ENCODE data around the gene DCN. TPM values are rescaled to one million over a fixed set of nuclear protein-coding genes. Genes with fewer than 3 reads are reported as not detected.

Gene DCN, protein sequence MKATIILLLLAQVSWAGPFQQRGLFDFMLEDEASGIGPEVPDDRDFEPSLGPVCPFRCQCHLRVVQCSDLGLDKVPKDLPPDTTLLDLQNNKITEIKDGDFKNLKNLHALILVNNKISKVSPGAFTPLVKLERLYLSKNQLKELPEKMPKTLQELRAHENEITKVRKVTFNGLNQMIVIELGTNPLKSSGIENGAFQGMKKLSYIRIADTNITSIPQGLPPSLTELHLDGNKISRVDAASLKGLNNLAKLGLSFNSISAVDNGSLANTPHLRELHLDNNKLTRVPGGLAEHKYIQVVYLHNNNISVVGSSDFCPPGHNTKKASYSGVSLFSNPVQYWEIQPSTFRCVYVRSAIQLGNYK
- total RNA-seq (not detected), total RNA-seq (0 to 0.25 (median 0) reads per million in 172 experiments)
- polyA plus RNA-seq (2013, experiment 1 of 2) = 0.06 TPM
- 39.8 TPM for polyA plus RNA-seq (2013, experiment 2 of 2)

DNA sequence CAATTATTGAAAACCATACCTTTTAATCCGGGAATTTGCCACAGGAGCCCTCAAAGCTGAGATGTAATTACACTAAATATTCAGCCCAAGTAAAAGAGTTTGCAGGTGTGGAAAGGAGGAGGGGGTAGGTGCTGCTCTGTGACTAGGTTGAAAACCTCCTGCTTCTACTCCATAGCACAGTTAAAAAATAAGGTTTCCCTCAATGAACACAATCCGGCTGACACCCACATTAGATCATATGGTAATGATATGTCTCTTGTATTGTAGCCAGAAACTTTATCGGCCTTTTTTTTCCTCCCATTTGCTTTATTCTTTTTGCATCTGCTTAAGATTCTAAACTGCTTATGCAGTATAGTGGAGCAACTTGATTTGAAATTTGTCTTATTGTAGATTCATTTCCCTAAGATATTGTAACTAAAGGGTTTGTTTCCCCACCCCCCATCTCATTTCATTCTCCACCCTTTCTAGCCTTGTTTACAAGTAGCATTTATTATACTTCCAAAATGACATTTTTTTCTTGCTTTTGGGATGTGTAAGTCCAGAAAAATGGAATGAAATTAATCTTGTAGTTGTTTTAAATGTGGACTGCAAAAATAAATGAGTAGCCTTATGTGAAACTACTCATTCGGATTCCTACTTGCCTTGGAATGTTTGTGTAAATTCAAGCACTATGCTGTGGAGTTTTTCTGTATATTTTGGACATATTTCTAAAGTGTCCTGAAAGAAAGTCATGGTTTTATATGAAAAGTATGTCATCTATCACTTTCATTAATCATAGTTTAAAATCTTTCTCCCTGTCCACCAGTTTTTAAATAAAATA, at the start of gene DCN:
TSS of gene DCN (minus strand) at position 182 of the 820 bp plus-strand sequence. CDS start 4,265 bp downstream, outside the sequence.
- H3K27ac ChIP-seq (ENCODE audit: low read depth in 1 of 2, low read length in 2 of 2) = no peak within 1 kb of the TSS
- no peak for DNase-seq
- H3K9me3 ChIP-seq (ENCODE audit: control insufficient read depth in 1 of 2, insufficient read depth in 1 of 2, low read length in 2 of 2) = no peaks in the 10 kb centered on the region
- no peak for ATAC-seq (ENCODE audit: poor library complexity)
- Mint-ChIP-seq H3K4me3 (no peak within 1 kb of the TSS), H3K9me3 (no peaks in the 10 kb centered on the region), H3K27ac (no peak within 1 kb of the TSS), H3K4me1 (ENCODE audit: low read depth) (no peaks in the 10 kb centered on the region), H3K27me3 (peaks cover 11% of the 10 kb centered on the region), H3K36me3 (ENCODE audit: low read depth) (no peaks in the 10 kb centered on the region)
- no peak within 1 kb of the TSS for H3K4me3 ChIP-seq (ENCODE audit: low read length)
- H3K27me3 ChIP-seq (ENCODE audit: control insufficient read depth in 1 of 2, insufficient read depth in 2 of 2, low read length in 2 of 2) = no peaks in the 10 kb centered on the region
- intact Hi-C loops (cut with DNase I, micrococcal nuclease) = no loop called here
- TF ChIP-seq, protein P1, sequence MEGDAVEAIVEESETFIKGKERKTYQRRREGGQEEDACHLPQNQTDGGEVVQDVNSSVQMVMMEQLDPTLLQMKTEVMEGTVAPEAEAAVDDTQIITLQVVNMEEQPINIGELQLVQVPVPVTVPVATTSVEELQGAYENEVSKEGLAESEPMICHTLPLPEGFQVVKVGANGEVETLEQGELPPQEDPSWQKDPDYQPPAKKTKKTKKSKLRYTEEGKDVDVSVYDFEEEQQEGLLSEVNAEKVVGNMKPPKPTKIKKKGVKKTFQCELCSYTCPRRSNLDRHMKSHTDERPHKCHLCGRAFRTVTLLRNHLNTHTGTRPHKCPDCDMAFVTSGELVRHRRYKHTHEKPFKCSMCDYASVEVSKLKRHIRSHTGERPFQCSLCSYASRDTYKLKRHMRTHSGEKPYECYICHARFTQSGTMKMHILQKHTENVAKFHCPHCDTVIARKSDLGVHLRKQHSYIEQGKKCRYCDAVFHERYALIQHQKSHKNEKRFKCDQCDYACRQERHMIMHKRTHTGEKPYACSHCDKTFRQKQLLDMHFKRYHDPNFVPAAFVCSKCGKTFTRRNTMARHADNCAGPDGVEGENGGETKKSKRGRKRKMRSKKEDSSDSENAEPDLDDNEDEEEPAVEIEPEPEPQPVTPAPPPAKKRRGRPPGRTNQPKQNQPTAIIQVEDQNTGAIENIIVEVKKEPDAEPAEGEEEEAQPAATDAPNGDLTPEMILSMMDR (IDR thresholded peaks at IDR 0.05) = no peak
- no peaks in the 10 kb centered on the region for H3K36me3 ChIP-seq (ENCODE audit: insufficient read depth, low read length)
- H3K4me1 ChIP-seq (ENCODE audit: insufficient read depth, low read length) = no peaks in the 10 kb centered on the region
- ChIA-PET POLR2A (no interaction called here), CTCF (no interaction called here)

DNA sequence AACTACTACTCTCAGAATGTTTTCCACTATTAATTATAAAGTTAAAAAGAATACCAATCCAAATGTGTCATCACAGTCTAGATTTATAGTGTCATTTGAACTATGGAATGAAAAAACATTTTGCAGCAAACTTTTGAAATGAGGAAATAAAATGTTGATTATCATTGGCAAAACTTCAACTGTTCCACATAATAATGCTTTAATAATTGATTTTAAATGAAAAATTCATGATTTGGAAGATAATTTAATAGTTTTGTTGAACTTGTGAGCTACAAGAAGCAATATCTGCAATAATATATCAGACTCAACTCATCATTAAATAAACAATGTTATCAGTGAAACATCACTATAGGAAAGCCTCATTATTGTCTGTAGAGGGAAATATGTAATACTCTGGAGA, 48.2 kb upstream of the DCN start:
- intact Hi-C loops (cut with DNase I, micrococcal nuclease) = no loop called here
- TF ChIP-seq, protein P1 (IDR thresholded peaks at IDR 0.05) = no peak
- peaks cover 5% of the 10 kb centered on the region for H3K27me3 Mint-ChIP-seq
- no peaks in the 10 kb centered on the region for H3K9me3 Mint-ChIP-seq
- no peaks in the 10 kb centered on the region for H3K9me3 ChIP-seq (ENCODE audit: control insufficient read depth in 1 of 2, insufficient read depth in 1 of 2, low read length in 2 of 2)
- ChIA-PET POLR2A (no interaction called here), CTCF (no interaction called here)
- no peaks in the 10 kb centered on the region for H3K36me3 ChIP-seq (ENCODE audit: insufficient read depth, low read length)
- DNase-seq = no peak
- no peak overlapping the region for H3K4me3 ChIP-seq (ENCODE audit: low read length)
- no peak overlapping the region for H3K4me3 Mint-ChIP-seq
- ATAC-seq (ENCODE audit: poor library complexity) = no peak
- H3K4me1 Mint-ChIP-seq (ENCODE audit: low read depth) = no peaks in the 10 kb centered on the region
- no peaks in the 10 kb centered on the region for H3K36me3 Mint-ChIP-seq (ENCODE audit: low read depth)
- no peaks in the 10 kb centered on the region for H3K27me3 ChIP-seq (ENCODE audit: control insufficient read depth in 1 of 2, insufficient read depth in 2 of 2, low read length in 2 of 2)
- no peak overlapping the region for H3K27ac Mint-ChIP-seq
- H3K4me1 ChIP-seq (ENCODE audit: insufficient read depth, low read length) = no peaks in the 10 kb centered on the region
- no peak overlapping the region for H3K27ac ChIP-seq (ENCODE audit: low read depth in 1 of 2, low read length in 2 of 2)

DNA sequence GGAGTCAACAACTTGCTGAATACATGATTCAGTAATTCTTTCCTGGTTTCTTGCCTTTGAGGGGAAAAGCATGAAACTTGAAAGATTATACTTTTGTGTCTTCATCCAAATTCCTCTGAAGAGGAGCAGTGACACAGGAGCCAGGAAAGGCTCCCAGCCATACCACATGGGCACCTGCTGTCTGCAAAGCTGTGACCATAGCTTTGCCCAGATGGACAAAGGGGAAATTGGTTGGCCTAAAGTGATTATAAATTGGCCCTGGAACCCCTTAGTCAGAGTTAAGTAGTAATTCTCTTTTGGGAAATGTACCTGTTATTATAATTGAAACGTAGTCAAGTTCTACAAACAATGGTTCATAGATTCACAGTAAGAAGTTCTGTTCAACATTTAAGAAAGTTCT, 44.3 kb upstream of the DCN start:
- Mint-ChIP-seq H3K27me3 (peaks cover 12% of the 10 kb centered on the region), H3K36me3 (ENCODE audit: low read depth) (no peaks in the 10 kb centered on the region), H3K4me3 (no peak overlapping the region), H3K4me1 (ENCODE audit: low read depth) (no peaks in the 10 kb centered on the region), H3K27ac (no peak overlapping the region), H3K9me3 (no peaks in the 10 kb centered on the region)
- Histone ChIP-seq H3K4me1 (ENCODE audit: insufficient read depth, low read length) (no peaks in the 10 kb centered on the region), H3K27ac (ENCODE audit: low read depth in 1 of 2, low read length in 2 of 2) (no peak overlapping the region), H3K36me3 (ENCODE audit: insufficient read depth, low read length) (no peaks in the 10 kb centered on the region), H3K4me3 (ENCODE audit: low read length) (no peak overlapping the region), H3K27me3 (ENCODE audit: control insufficient read depth in 1 of 2, insufficient read depth in 2 of 2, low read length in 2 of 2) (no peaks in the 10 kb centered on the region), H3K9me3 (ENCODE audit: control insufficient read depth in 1 of 2, insufficient read depth in 1 of 2, low read length in 2 of 2) (no peaks in the 10 kb centered on the region)
- ChIA-PET POLR2A (no interaction called here), CTCF (no interaction called here)
- intact Hi-C loops (cut with DNase I, micrococcal nuclease) = no loop called here
- no peak for DNase-seq
- no peak for ATAC-seq (ENCODE audit: poor library complexity)
- TF ChIP-seq, protein P1 (IDR thresholded peaks at IDR 0.05) = no peak
